BE2C (cell line): ENCODE results near the gene TRDN.
"Not testable (repeated sequence)": the region's sequence is repeated elsewhere in the genome, so short reads cannot be mapped to it uniquely, and the experiment has no call there.

Experiments used
- DNase-seq: peaks from one replicate; pipeline ENCODE4 v3.0.0-alpha.2; 2020
- H3K27me3 ChIP-seq: fragments of 250-450 bp; sonication (Bioruptor Pico); 2 replicates; pipeline ENCODE4 v1.5.1; 2020; ENCODE audit warnings: mild to moderate bottlenecking
- H3K36me3 ChIP-seq: fragments of 250-450 bp; sonication (Bioruptor Pico); 2 replicates; pipeline ENCODE4 v1.5.1; 2020; ENCODE audit warnings: mild to moderate bottlenecking
- H3K4me1 ChIP-seq: fragments of 250-450 bp; sonication (Bioruptor Pico); 2 replicates; pipeline ENCODE4 v1.5.1; 2020
- H3K4me3 ChIP-seq: 2 replicates; pipeline ENCODE4 v1.5.1; 2011; ENCODE audit warnings: low read depth, low read length
- H3K9me3 ChIP-seq: fragments of 250-450 bp; sonication (Bioruptor Pico); 2 replicates; pipeline ENCODE4 v1.5.1; 2020
- CTCF ChIP-seq: IDR thresholded peaks from 2 replicates; pipeline ENCODE4 v1.5.1; 2012; ENCODE audit warnings: mild to moderate bottlenecking, low read depth, low read length

Gene TRDN

GRCh38 chr6:123565529-123565928 lies 71.2 kb downstream of the TRDN start:
- Histone ChIP-seq H3K27me3 (no peaks in the 10 kb centered on the region), H3K9me3 (no peaks in the 10 kb centered on the region), H3K4me3 (no peak overlapping the region), H3K4me1 (no peaks in the 10 kb centered on the region), H3K36me3 (no peaks in the 10 kb centered on the region)
- no peak for TF ChIP-seq CTCF
- DNase-seq: no peak

GRCh38 chr6:123564361-123564760 lies 72.4 kb downstream of the TRDN start:
- H3K9me3 ChIP-seq: no peaks in the 10 kb centered on the region
- H3K4me1 ChIP-seq: no peaks in the 10 kb centered on the region
- H3K27me3 ChIP-seq: no peaks in the 10 kb centered on the region
- DNase-seq: no peak
- H3K36me3 ChIP-seq: no peaks in the 10 kb centered on the region
- no peak for TF ChIP-seq CTCF
- no peak overlapping the region for H3K4me3 ChIP-seq

GRCh38 chr6:123562677-123563076 lies 74.1 kb downstream of the TRDN start:
- no peaks in the 10 kb centered on the region for H3K27me3 ChIP-seq
- no peak for TF ChIP-seq CTCF
- no peak for DNase-seq
- H3K4me3 ChIP-seq: no peak overlapping the region
- H3K9me3 ChIP-seq: no peaks in the 10 kb centered on the region
- H3K36me3 ChIP-seq: no peaks in the 10 kb centered on the region
- no peaks in the 10 kb centered on the region for H3K4me1 ChIP-seq

GRCh38 chr6:123562264-123562663 lies 74.5 kb downstream of the TRDN start:
- Histone ChIP-seq H3K4me1 (no peaks in the 10 kb centered on the region), H3K36me3 (no peaks in the 10 kb centered on the region), H3K4me3 (no peak overlapping the region), H3K9me3 (no peaks in the 10 kb centered on the region), H3K27me3 (no peaks in the 10 kb centered on the region)
- no peak for TF ChIP-seq CTCF
- DNase-seq: no peak

GRCh38 chr6:123559816-123560215 lies 76.9 kb downstream of the TRDN start:
- not testable (repeated sequence) for H3K27me3 ChIP-seq, DNase-seq, H3K36me3 ChIP-seq, H3K4me3 ChIP-seq, H3K9me3 ChIP-seq, H3K4me1 ChIP-seq

GRCh38 chr6:123557474-123557873 lies 79.3 kb downstream of the TRDN start:
- H3K36me3 ChIP-seq, H3K4me3 ChIP-seq, H3K4me1 ChIP-seq, H3K27me3 ChIP-seq, DNase-seq, H3K9me3 ChIP-seq: not testable (repeated sequence)

GRCh38 chr6:123551939-123552707 lies 84.6 kb downstream of the TRDN start:
- Histone ChIP-seq H3K9me3 (no peaks in the 10 kb centered on the region), H3K36me3 (no peaks in the 10 kb centered on the region), H3K27me3 (no peaks in the 10 kb centered on the region), H3K4me3 (no peak overlapping the region), H3K4me1 (no peaks in the 10 kb centered on the region)
- TF ChIP-seq CTCF: no peak
- DNase-seq: no peak
